GM19463 (cell line): Measurements from ENCODE around the gene USP35.
"Not testable (repeated sequence)": the region's sequence is repeated elsewhere in the genome, so short reads cannot be mapped to it uniquely, and the experiment has no call there.

Source experiments
- ATAC-seq: cut with Tn5 transposase; IDR thresholded peaks from one replicate; pipeline ENCODE4 v1.9.1; 2021; ENCODE audit warnings: mild to moderate bottlenecking, moderate library complexity; ENCODE audit not compliant: unreplicated experiment

Gene USP35

GRCh38 chr11:78170413-78170812, 18.3 kb upstream of the USP35 start:
- no peak for ATAC-seq

- no peak for ATAC-seq
Measured at GRCh38 chr11:78170874-78171549, 17.7 kb upstream of the USP35 start.

- ATAC-seq, result no peak
Measured at GRCh38 chr11:78171951-78172350, 16.8 kb upstream of the USP35 start.

GRCh38 chr11:78175862-78176261, 12.9 kb upstream of the USP35 start:
- not testable (repeated sequence) for ATAC-seq

DNA sequence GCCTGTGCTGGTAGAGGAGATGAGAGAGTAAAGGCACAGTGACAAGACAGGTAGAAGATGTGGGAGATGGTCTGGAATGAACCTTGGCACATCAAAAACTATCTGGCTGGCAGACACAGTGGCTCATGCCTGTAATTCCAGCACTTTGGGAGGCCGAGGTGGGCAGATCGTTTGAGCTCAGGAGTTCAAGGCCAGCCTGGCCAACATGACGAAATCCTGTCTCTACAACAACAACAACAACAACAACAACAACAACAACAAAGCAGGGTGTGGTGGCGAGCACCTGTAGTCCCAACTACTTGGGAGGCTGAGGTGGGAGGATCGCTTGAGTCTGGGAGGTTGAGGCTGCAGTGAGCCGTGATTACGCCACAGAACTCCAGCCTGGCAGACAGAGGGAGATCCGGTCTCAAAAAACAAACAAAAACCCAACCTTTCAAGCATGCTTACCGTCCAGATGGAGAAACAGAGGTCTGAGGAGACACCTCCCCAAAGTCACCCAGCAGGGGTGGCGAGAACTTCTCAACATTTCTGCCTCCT, 12.0 kb upstream of the USP35 start:
- ATAC-seq, result no peak

DNA sequence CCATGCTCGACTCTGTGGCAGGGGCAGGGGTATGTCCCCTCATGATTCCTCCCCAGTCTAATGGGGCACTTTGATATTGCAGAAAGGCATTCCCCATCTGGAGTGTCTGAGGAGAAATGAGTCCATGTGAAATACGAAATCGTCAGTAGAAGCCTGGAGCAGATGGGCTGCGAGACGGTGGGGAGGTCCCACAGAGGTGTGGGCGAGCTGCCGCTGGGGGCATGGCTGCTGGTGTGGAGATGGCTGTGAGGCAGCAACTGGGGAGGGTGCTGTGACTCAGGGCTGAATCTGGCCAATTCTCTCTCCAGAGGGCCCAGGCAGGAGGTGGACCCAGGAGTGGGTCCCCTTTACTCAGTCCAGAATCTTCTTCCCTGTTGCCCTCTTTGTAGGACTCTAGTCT, 11.5 kb upstream of the USP35 start:
- no peak for ATAC-seq

DNA sequence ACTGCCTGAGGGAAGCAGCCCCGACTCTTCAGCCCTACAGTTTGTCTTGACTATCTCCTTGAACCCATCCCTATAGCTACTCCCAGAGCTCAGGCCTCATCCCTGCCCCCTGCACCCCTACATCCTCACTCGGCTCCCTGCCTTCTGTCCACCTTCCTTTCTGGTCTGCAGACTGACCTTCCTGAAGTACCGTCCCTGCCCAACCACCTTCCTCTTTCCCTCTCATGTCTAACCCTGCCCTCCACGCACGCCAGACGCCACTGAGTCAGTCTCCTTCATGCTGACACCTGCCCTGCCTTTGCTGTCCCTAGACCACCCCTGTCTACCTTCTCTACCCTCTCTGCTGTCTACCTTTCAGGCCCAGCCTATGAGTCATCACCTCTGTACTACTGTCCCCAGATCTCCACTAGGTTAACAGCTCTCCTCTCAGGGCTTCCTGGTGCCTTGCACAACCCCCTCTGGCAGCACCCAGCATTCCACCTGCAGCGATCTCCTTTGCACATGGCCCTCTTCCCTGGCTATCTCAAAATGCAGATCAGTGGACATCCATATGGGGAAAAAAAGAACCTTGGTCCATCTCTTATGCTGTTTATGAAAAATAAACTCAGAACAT, 9.2 kb upstream of the USP35 start:
- no peak for ATAC-seq

- no peak for ATAC-seq
Measured at GRCh38 chr11:78180751-78181150, 8.0 kb upstream of the USP35 start.

- no peak for ATAC-seq
Measured at GRCh38 chr11:78181185-78181584, 7.5 kb upstream of the USP35 start.

DNA sequence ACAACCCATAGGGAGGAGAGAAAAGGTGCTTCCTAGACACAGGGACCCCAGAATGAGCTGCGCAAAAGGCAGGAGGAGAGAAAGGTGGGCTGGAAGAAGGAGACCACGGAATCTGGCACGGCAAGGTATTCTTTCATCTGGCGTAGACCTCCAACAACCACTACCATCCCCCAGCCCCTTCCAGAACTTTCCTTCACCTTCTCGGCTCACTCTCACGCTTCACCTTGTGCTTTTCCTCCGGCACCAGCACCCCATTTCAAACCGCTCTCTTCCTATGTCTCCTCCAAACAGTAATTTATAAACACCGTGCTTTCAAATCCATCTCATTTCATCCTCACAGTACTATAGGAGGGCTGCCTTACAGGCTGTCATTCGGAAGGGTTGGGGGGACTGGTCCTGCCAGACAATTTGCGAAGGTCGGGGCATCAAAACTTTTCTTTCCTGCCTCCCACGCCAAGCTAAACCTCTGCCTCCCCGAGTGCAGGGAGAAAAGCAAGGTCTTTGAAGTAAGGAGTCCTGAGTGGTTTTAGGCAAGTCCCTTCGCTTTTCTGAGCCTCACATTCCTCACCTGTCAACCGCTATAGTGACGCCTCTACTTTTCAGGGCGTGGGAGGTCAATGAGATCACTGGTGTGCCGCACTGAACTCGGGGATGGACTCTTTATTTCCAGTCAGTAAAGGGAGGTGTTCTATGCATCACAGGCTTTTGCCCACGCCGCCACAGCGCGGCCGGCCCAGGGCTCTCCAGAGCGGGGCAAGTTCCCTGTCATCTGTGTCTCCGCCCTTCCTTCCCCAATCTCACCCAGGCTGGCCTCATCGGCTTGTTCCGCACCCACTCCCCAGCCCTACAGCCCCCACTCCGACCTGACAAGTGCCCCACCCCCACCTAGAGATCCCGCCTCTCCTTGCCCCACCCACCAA, 1.1 kb upstream of the USP35 start:
- peak; percentile 12 for ATAC-seq

- no peak for ATAC-seq
Measured at GRCh38 chr11:78189174-78189724, 530 bp downstream of the USP35 start.

GRCh38 chr11:78189851-78190250, 1.1 kb downstream of the USP35 start:
- no peak for ATAC-seq

DNA sequence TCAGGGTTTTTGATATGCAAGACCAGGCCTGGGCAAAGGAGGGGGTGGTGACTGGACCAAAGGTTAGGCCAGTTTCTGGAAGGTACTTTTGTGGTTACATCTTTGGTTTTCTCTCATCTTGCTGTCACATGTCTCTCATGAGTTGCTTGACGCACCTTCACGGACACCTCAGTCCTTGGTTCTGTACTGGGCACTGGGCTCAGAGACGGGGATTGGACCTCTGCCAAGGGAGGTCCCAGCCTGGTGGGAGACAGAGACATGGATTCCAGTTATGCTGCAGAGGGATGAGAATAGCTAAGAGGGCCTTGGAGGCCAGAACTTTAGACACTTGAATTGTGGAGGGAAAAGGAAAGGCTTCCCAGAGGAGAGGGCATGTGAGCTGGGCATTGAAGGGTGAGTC, 1.7 kb downstream of the USP35 start:
- no peak for ATAC-seq

DNA sequence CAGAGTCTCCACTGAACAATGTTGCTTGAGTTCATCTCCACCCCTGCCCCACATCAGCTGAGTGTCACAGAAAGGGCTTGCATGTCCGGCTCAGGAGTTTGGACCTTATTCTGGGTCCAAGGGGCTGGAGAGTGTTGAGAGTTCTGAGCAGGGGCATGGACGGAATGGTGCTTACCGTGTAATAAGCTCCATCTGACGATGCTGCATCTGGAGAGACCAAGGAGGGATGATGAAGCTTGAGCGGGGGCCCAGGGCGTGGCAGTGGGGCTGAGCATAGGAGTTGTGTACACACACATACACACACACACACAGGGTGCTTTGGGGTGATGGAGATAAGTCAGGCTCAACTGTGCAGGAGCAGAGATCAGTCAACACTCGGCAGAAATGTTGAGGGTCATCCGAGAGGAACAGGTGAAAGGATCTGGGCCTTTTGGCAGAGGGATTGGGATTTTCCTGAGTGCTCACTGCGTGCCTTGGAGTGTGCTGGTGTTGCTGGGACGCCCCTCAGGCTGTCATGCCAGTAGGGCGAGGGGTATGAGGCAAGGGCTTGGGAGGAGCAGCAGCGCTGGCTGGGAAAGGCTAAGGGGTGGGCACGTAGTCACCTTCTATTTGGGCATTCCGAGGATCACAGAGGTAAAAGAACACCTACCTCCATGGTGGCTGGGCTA, 2.3 kb downstream of the USP35 start:
- no peak for ATAC-seq

GRCh38 chr11:78192223-78192719, 3.6 kb downstream of the USP35 start:
- ATAC-seq, result no peak

GRCh38 chr11:78192911-78193351, 4.2 kb downstream of the USP35 start:
- ATAC-seq, result no peak

- no peak for ATAC-seq
Measured at GRCh38 chr11:78193806-78194205, 5.1 kb downstream of the USP35 start.

- ATAC-seq, result no peak
Measured at GRCh38 chr11:78194490-78194889, 5.8 kb downstream of the USP35 start.

GRCh38 chr11:78195917-78196560, 7.3 kb downstream of the USP35 start:
- ATAC-seq, result no peak

DNA sequence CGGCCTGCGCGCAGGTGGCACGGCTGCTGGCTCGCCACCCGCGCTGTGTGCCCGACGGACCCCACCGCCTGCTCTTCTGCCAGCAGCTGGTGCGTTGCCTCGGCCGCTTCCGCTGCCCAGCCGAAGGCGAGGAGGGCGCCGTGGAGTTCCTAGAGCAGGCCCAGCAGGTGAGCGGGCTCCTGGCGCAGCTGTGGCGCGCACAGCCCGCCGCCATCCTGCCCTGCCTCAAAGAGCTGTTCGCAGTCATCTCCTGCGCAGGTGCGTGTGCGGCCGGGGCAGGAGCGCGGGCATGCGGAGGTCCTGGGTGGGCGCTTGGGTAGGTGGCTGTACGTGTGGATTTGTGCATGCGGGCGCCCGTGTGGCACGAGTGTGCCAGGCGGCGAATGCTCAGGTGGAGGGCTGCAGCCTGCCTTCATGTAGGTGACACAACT, 8.0 kb downstream of the USP35 start:
- no peak for ATAC-seq
